HG02623 (cell line): Measurements from ENCODE around the gene PIK3R5.

Experiments used
- ATAC-seq: cut with Tn5 transposase; IDR thresholded peaks from one replicate; pipeline ENCODE4 v1.9.1; 2021; ENCODE audit warnings: moderate library complexity; ENCODE audit not compliant: unreplicated experiment

Gene PIK3R5

GRCh38 chr17:8838551-8839095, 126.9 kb downstream of the PIK3R5 start:
- no peak for ATAC-seq

DNA sequence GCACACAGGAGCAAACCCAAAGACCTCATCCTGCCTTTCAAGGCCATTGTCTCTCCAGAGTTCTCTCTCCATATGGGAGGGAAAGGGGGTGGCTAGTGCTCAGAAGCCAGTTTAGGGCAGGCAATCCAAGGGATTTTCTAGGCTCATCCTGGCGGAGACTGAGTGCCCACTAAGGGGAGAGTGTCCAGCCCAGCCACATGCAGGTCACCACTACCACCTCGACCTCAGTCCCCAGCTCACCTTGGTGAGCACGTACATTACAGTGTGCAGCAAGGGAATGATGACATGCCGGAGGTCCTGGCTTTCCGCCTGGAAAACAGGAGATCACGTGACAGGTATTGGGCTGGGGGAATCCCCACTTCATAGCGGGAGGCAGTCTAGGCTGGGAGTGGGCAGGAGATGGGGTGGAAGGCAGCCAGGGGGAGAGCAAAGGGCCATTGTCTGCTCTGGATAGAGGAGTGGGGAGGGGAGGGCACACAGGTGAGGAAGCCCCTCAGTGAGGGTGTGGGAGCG, 127.9 kb downstream of the PIK3R5 start:
- no peak for ATAC-seq

DNA sequence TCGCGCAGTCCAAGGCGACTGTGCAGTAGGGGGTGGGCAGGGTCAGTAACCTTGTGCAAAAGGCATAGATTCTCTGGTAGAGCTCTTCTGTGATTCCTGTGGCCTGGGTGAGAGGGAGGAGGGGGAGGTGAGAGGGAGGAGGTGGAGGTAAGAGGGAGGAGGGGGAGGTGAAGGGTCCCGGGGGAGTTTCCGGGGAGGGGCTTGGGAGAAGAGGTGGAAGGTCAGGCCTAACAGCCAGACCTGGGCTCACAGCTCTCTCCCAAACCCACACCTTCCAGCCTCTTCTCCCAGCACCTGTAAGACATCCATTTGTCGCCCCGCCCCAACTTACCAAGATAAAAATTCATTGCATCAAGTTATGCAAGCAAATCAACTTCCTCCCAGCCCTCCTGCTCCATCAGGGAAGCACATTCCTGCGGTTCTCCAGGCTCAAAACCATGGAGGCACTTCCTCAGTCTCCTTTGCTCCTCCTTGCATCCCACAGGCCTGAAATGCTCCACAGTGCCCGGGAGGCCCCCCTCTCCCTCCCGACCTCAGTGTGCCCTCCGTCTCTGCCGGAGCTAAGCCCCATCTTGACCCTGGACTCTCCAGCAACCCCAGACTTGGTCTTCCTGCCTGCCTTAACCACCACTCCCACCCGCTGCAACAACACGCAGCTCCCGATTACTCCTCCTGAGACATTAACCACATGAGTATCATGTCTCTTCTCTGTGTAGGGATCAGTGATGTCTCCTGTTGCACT, 128.5 kb downstream of the PIK3R5 start:
- no peak for ATAC-seq

DNA sequence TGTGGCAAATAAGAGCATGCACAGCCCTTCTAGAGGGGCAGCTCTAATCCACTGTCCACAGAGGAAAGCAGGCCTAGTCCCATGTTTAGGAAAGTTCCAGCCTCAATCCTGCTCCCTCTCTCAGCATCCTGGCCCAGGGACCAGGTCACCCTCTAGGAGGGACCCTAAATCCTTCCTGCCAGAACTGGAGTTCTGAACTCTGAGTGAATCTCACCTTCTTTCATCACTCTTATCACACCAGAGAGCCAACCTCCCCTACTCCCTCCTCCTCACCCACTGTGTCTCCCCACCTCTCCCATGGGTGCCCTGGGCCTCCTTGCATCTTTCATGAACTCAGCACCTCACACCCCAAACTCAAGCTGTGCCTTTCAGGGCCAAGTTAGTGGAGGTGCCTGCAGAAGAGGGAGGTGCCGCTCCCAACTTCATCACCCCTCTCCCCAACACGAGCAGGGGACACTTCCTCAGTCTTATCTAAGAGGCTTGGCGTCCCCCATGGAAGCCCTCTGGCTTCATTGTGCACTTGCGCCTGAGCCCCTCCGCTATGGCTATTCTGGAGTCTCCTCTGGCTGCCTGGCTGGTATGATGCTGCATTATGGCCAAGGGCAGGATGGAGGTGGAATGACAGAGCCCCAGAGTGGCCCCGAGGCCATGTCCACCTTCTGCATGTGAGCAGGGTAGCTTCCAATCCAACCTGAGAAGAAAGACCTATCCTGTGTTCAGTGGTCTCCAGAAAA, 129.7 kb downstream of the PIK3R5 start:
- no peak for ATAC-seq

GRCh38 chr17:8835106-8835505, 130.4 kb downstream of the PIK3R5 start:
- ATAC-seq = no peak

DNA sequence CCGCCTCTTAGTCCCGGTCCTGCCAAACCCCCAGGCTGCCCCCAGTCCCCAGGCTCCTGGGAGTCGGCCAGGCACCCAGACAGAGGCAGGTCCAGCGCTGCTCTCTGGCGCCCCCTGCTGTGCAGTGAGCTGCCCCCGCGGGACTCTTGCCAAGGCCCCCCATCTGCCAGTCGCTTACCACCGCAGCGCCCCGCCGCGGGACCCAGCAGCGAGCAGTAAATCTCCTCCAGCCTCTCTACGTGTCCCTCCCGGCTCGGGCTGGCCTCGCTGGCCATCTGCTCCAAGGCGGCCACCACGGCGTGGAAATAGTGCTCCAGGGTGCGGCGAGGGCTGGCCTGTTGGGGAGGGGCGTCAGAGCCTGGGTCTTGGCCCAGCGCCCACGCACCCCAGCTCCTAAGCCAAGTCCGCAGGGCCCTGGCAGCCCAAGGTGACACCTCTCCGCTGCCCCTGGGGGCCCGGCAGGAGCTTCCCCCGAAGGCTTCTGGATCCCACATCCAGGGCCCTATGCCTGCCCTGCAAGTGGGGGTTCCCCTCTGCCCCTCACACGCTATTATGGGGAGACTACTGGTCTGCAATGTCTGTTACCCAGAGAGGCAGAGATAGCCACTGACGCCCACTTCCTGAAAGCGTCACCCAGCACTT, 132.7 kb downstream of the PIK3R5 start:
- no peak for ATAC-seq

- ATAC-seq = no peak
Measured at GRCh38 chr17:8831234-8831849, 134.2 kb downstream of the PIK3R5 start.

DNA sequence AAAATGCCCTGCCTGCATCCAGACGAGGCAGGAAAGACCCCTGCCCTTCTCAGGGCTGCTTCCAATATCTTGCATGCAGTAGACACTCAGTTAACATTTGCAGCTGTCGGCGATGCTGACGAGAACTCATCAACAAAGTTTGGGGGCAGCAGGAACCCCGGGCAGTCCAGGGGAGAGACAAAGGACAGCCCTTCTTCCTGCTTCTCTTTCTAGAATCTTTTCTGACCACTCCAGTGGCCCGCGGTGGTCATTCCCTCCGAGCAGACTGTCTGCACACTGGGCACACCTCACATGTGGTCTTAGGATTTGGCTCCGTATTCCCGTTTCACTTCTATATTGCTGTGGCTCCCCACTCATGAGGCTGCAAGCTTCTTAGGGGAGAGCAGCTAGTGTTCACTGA, 135.4 kb downstream of the PIK3R5 start:
- ATAC-seq = no peak

DNA sequence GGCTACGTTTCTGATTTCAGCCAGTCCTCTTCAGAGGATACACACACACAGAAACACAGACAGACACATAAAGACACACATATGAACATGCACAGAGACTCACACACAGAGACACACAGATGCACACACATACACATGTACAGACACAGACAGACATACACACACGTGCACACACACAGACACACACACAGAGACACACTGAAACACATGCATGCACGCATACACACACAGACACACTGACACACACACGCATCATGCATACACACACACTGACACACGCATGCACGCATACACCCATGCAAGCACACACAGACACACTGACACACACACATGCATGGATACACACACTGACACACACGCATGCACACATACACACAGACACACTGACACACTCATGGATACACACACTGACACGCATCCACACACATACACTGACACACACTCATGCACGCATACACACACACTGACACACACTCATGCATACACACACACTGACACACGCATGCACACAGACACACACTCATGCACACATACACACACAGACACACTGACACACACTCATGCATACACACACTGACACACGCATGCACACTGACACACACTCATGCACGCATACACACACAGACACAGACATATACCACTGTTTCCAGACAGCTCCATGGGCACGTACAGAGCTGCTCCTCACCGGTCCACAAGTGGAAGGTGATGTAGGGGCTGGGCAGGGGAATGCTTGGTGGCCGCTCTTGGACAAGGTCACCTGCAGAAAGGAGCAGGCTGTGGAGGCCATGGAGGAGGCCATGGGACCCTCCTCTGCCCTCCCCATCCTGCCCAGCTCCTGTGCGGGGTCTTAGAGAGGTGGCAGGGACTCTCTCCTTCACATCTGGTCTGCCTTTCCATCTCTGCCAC, 136.2 kb downstream of the PIK3R5 start:
- no peak for ATAC-seq
